Measurements from ENCODE around the gene UNC79. TPM values are rescaled to one million over a fixed set of nuclear protein-coding genes. Genes with fewer than 3 reads are reported as not detected.
"Not testable (repeated sequence)": the region's sequence is repeated elsewhere in the genome, so short reads cannot be mapped to it uniquely, and the experiment has no call there.

UNC79 gene
- total and polyA plus RNA-seq, 7 donors, result 0.03 to 0.88 (median 0.44) TPM

GRCh38 chr14:93462479-93462878, 31.7 kb downstream of the UNC79 start:
- Histone ChIP-seq H3K9me3 (no peaks in the 10 kb centered on the region), H3K36me3 (ENCODE audit: insufficient read depth in 1 of 2, low read depth in 1 of 2) (no peaks in the 10 kb centered on the region), H3K4me3 (no peak overlapping the region), H3K4me1 (no peaks in the 10 kb centered on the region), H3K27me3 (ENCODE audit: insufficient read depth in 3 of 3, low read length in 2 of 3) (peaks cover 0 to under 1% (median 0%) of the 10 kb centered on the region in 3 donors), H3K27ac (no peak overlapping the region)
- DNase-seq (no peak), ATAC-seq (no peak)
- intact Hi-C loops (cut with DNase I), result no loop called here
- TF ChIP-seq, protein P1, sequence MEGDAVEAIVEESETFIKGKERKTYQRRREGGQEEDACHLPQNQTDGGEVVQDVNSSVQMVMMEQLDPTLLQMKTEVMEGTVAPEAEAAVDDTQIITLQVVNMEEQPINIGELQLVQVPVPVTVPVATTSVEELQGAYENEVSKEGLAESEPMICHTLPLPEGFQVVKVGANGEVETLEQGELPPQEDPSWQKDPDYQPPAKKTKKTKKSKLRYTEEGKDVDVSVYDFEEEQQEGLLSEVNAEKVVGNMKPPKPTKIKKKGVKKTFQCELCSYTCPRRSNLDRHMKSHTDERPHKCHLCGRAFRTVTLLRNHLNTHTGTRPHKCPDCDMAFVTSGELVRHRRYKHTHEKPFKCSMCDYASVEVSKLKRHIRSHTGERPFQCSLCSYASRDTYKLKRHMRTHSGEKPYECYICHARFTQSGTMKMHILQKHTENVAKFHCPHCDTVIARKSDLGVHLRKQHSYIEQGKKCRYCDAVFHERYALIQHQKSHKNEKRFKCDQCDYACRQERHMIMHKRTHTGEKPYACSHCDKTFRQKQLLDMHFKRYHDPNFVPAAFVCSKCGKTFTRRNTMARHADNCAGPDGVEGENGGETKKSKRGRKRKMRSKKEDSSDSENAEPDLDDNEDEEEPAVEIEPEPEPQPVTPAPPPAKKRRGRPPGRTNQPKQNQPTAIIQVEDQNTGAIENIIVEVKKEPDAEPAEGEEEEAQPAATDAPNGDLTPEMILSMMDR (IDR thresholded peaks at IDR 0.05), result no peak
- WGBS, 3 donors, result 83 to 87% (median 84%) methylated on average over 3 of the region's 3 CpGs

- intact Hi-C loops (cut with DNase I), result no loop called here
- DNase-seq (no peak), ATAC-seq (no peak)
- no peak overlapping the region for H3K27ac ChIP-seq
- H3K4me1 ChIP-seq, result no peaks in the 10 kb centered on the region
- WGBS, 3 donors, result 51 to 65% (median 52%) methylated on average over 5 of the region's 5 CpGs
- no peaks in the 10 kb centered on the region for H3K36me3 ChIP-seq (ENCODE audit: insufficient read depth in 1 of 2, low read depth in 1 of 2)
- TF ChIP-seq, protein P1 (IDR thresholded peaks at IDR 0.05), result no peak
- H3K9me3 ChIP-seq, result no peaks in the 10 kb centered on the region
- no peaks in the 10 kb centered on the region for H3K27me3 ChIP-seq (ENCODE audit: insufficient read depth in 3 of 3, low read length in 2 of 3)
- H3K4me3 ChIP-seq, result no peak overlapping the region
These were observed 33.5 kb downstream of the UNC79 start for GRCh38 chr14:93464271-93464670.

DNA sequence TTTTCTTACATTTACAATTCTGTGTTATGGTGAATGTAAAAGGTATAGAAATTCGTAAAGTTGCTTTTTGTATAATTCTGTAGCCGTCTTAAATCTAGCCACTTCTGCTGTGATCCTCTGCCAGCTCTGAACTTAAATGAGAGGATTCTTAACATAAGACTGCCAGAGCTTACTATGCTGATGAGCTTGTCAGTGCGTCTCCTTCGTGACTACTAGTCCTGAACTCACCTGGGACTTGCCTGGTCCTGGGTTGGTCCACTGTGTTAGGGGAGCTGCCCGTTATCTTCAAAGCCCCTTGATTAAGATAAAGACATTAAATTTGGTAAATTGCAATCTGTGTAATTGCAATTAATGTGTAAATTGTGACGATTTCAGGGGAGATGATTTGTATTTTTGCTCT, 44.7 kb downstream of the UNC79 start:
- 79 to 81% (median 81%) methylated on average over 6 of the region's 6 CpGs for WGBS, 3 donors
- Histone ChIP-seq H3K4me1 (no peaks in the 10 kb centered on the region), H3K9me3 (no peaks in the 10 kb centered on the region), H3K4me3 (no peak overlapping the region), H3K36me3 (ENCODE audit: insufficient read depth in 1 of 2, low read depth in 1 of 2) (no peaks in the 10 kb centered on the region), H3K27ac (no peak overlapping the region), H3K27me3 (ENCODE audit: insufficient read depth in 3 of 3, low read length in 2 of 3) (no peaks in the 10 kb centered on the region)
- no peak for DNase-seq
- TF ChIP-seq, protein P1 (IDR thresholded peaks at IDR 0.05), result no peak
- ATAC-seq, result no peak
- intact Hi-C loops (cut with DNase I), result no loop called here

DNA sequence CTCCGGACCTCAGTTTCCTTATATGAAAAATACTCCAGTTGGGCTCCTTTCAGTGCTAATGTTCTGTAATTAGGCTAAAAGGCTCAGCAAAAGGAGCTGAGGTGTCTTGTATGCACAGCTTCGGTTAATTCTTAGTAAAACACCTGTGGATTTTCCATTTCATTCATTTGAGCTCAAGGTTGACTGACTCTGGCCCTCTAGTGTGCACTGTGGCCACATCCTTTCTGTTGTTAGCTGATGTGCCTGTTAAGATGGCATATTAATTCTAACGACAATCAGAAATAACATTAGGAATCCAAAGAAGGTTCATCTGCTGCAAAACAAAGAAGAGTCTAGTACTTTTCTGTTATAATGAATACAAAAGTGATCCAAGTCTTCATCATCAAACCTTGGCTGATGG, 45.6 kb downstream of the UNC79 start:
- TF ChIP-seq, protein P1 (IDR thresholded peaks at IDR 0.05), result no peak
- Histone ChIP-seq H3K4me3 (no peak overlapping the region), H3K4me1 (no peaks in the 10 kb centered on the region), H3K27me3 (ENCODE audit: insufficient read depth in 3 of 3, low read length in 2 of 3) (no peaks in the 10 kb centered on the region), H3K36me3 (ENCODE audit: insufficient read depth in 1 of 2, low read depth in 1 of 2) (no peaks in the 10 kb centered on the region), H3K9me3 (no peaks in the 10 kb centered on the region), H3K27ac (no peak overlapping the region)
- no peak for DNase-seq
- intact Hi-C loops (cut with DNase I), result no loop called here
- WGBS, 3 donors, result 85 to 87% (median 87%) methylated on average over 3 of the region's 3 CpGs
- no peak for ATAC-seq

DNA sequence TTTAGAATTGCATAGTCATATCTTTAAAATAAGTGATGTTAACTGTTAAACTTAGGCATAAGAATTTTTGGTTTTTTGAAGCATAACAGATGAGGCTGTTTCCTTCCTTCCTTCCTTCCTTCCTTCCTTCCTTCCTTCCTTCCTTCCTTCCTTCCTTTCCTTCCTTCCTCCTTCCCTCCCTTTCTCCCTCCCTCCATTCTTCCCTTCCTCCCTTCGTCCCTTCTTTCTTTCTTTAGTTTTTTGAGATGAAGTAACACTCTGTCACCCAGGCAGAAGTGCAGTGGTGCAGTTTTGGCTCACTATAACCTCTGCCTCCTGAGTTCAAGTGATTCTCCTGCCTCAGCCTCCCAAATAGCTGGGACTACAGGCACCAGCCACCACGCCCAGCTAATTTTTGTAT, 48.3 kb downstream of the UNC79 start:
- WGBS, 3 donors, result 52 to 70% (median 65%) methylated on average over 2 of the region's 2 CpGs
- intact Hi-C loops (cut with DNase I), result not testable (repeated sequence)

More for the DNA sequence above, 48.3 kb downstream of the UNC79 start:
- H3K27me3 ChIP-seq (ENCODE audit: insufficient read depth in 3 of 3, low read length in 2 of 3); ATAC-seq; H3K4me3 ChIP-seq; H3K27ac ChIP-seq; H3K9me3 ChIP-seq; H3K36me3 ChIP-seq (ENCODE audit: insufficient read depth in 1 of 2, low read depth in 1 of 2); DNase-seq; H3K4me1 ChIP-seq: not testable (repeated sequence)
